GM12874 (cell line): ENCODE results near the gene PRPF38A.

ENCODE experiments used
- TF ChIP-seq, protein P1 (sequence below): IDR thresholded peaks from 2 replicates; pipeline ENCODE4 v1.5.1; 2011; ENCODE audit warnings: low read depth, mild to moderate bottlenecking, control low read depth, low read length, moderate library complexity; ENCODE audit not compliant: insufficient read depth

PRPF38A gene, protein sequence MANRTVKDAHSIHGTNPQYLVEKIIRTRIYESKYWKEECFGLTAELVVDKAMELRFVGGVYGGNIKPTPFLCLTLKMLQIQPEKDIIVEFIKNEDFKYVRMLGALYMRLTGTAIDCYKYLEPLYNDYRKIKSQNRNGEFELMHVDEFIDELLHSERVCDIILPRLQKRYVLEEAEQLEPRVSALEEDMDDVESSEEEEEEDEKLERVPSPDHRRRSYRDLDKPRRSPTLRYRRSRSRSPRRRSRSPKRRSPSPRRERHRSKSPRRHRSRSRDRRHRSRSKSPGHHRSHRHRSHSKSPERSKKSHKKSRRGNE

DNA sequence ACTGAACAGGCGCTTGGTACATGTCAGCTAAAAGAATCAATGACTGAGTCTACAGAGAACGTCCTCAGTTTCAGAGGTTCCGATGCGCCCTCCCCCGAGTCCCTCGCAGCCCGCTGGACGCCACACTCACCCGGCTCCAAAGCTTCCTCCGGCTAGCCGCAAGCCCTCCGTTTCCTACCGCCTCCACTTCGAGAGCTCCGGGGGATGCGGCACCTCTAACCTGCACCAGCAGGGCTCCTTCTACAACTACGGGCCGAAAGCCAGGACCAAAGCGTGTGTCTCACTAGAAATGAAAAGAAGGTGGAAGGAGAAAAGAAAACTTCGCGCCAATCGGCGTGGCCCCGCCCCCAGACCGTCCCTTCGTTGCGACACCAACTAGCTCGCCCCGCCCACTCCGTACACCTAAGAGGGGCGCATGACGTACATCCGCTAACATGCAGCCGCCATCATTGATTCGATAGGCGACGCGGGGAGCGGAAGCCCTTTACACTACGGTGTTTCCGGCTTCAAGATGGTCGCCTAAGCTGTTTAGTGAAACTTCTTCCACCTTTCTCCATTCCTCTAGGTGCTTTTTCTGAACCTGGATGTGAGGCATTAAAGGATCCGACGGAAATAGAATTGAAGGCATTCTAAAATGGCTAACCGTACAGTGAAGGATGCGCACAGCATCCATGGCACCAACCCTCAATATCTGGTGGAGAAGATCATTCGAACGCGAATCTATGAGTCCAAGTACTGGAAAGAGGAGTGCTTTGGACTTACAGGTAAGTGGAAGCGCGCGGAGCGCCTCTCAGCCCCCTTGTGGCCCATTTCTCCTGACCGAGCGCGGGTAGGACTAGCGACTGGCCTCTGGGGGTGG lies at the start of gene PRPF38A, which contains the start of gene ORC1:
Gene PRPF38A, plus strand, starts transcription at position 487 of the 859 bp plus-strand sequence. Its CDS starts 148 bp downstream, at position 635.
Gene ORC1, minus strand, starts transcription at position 308 of the 859 bp plus-strand sequence. CDS start 2,200 bp downstream, outside the sequence.
- TF ChIP-seq, protein P1, sequence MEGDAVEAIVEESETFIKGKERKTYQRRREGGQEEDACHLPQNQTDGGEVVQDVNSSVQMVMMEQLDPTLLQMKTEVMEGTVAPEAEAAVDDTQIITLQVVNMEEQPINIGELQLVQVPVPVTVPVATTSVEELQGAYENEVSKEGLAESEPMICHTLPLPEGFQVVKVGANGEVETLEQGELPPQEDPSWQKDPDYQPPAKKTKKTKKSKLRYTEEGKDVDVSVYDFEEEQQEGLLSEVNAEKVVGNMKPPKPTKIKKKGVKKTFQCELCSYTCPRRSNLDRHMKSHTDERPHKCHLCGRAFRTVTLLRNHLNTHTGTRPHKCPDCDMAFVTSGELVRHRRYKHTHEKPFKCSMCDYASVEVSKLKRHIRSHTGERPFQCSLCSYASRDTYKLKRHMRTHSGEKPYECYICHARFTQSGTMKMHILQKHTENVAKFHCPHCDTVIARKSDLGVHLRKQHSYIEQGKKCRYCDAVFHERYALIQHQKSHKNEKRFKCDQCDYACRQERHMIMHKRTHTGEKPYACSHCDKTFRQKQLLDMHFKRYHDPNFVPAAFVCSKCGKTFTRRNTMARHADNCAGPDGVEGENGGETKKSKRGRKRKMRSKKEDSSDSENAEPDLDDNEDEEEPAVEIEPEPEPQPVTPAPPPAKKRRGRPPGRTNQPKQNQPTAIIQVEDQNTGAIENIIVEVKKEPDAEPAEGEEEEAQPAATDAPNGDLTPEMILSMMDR = peak; percentile 48

DNA sequence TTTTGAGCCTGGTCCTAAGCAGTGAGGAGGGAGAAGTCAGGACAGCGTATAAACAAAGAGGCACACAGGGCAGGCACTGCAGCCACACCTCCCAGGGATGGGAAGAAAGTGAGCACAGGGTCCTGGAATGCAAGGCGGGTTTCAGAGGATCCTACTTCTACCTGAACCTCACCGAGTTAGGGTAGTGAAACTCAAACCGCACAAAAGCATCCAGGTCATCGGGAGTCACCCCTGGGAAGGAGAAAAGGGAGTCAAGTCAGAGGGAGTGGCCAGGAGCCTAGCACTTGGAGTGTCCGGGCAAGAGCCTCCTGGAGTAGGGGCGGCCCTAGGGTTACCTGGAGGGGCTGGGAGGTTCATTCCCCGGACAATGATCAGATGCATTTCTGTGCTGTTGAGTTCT lies 49.0 kb upstream of the PRPF38A start:
- TF ChIP-seq, protein P1 = no peak

DNA sequence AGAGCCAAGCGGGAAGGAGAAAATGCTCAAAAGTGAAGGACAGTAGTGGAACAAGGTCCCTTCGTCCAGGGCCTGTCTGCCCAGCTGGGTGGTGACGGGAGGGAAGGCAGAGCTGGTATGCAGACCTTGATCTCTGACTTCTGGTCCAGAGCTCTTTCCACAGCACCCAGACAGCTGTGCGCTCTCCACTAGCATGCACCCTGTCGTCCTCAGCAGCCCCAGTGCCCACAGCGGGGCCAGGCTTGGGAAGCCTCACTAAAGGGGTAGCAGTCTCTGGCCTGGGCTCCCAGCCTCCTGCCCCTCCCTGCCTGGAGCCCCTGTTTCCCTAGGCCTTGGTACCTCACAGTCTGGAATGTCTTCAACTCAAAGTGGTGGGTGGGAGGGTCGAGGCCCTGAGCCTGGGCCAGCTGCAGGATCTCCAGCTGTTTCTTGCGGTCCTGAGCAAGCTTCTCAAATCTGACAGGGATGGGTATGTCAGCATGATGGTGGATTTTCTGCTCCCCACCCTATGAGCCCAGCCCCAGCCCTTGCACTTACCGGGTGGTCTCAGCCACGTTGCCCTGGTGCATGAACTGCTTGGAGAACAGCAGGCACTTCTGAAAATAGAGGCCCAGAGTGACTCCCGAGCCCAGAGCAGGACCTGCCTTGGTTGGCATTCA lies 48.4 kb upstream of the PRPF38A start:
- TF ChIP-seq, protein P1 = no peak

DNA sequence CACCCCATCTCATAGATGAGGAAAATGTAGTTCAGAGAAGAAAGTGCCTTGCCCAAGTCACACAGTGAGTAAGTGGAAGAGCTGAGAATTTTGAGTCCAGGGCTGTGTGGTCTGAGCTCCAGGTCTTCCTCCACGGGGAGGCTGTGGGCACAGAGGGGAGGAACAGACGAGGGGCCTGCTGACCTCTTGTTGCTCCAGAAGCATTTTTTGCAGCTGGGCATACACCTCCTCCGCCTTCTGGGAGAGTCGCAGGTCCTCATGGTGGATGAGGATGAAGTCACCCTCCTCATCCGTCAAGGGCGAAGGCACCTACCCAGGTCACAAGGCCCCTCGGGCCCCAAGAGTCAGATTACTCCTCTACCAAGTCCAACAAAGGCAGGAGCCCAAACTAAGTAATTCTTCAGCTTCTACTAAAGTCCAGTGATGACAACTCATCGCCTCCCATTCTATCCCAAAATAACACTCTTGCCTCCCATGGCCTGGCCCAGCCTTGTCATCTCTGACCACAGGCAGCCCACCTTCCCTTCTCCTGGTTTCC lies 47.5 kb upstream of the PRPF38A start:
- TF ChIP-seq, protein P1 = no peak

DNA sequence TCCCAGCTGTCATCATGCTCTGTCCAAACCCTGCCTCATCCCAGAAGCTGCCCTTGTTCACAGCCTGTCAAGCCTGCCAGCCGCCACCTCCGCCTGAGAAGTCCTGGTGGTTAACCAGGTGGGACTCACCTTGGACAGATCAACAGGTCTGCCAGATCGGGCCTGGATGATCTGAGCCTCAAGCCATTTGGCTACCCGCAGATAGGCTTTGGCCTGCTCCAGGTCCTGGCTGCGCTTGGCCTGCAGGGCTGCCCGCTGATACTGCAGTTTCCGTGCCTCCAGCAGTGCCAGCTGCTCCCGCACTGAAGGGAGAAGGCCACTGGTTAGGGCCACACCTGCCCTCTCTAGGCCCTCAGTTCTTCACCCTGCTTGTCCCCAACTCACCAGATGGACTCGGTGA lies 47.0 kb upstream of the PRPF38A start:
- TF ChIP-seq, protein P1 = no peak

DNA sequence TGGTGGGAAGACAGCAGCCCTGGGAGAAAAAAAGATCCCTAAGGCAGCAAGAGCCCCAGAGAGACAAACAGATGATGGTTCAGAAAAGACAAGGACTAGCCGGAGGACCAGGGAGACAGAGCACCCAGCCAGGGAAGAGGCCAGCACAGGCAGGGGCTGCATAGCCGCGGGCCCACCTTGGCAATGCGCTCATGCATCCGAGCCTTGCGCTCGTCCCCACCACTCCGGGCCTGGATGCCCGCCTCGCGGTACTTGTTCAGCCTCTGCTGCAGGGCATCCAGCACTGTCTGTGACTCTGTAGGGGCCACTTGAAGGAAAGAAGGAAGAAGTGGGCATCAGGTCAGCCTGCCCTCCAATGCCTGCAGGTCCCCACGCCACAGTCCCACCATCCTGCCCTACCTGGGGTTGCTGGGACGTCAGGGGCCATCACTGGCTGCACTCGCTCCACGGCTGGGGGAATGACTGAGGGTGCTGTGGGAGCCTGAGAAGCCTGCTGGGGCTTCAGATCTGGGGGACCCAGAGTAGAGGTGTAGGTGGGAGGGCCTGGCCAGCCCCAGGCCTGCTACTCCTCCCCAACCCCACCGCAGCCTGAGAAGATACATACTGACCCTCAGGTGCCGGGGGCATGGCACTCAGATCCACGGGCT lies 45.4 kb upstream of the PRPF38A start:
- TF ChIP-seq, protein P1 = no peak
